Stomach smooth muscle (tissue), 2 donors: Measurements from ENCODE around the gene CDC42BPA.
"Not testable (repeated sequence)": the region's sequence is repeated elsewhere in the genome, so short reads cannot be mapped to it uniquely, and the experiment has no call there.

Experiments
- H3K27ac ChIP-seq: one replicate; pipeline ENCODE4 v1.7.0; 2013; ENCODE audit warnings: mild to moderate bottlenecking, low read length, inconsistent platforms
- H3K27me3 ChIP-seq, 2 donors: one replicate each; pipeline ENCODE4 v1.7.0; 2013; ENCODE audit warnings: low read length in 2 of 2; ENCODE audit not compliant: insufficient read depth in 2 of 2, control insufficient read depth in 1 of 2
- H3K36me3 ChIP-seq, 2 donors: one replicate each; pipeline ENCODE4 v1.7.0; 2013; ENCODE audit warnings: low read length in 2 of 2; ENCODE audit not compliant: control insufficient read depth in 2 of 2, insufficient read depth in 2 of 2
- H3K4me1 ChIP-seq: one replicate; pipeline ENCODE4 v1.7.0; 2013; ENCODE audit warnings: low read length; ENCODE audit not compliant: control insufficient read depth, insufficient read depth
- H3K4me3 ChIP-seq, 2 donors: one replicate each; pipeline ENCODE4 v1.7.0; 2013; ENCODE audit warnings: low read length in 2 of 2
- H3K9ac ChIP-seq, 2 donors: one replicate each; pipeline ENCODE4 v1.7.0; 2013; ENCODE audit warnings: low read length in 2 of 2, mild to moderate bottlenecking in 1 of 2
- H3K9me3 ChIP-seq, 2 donors: one replicate each; pipeline ENCODE4 v1.7.0; 2013; ENCODE audit warnings: low read length in 2 of 2; ENCODE audit not compliant: control insufficient read depth in 2 of 2
- donor health status: healthy.
- donor health status: Pancreatic carcinoma.

The CDC42BPA gene

DNA sequence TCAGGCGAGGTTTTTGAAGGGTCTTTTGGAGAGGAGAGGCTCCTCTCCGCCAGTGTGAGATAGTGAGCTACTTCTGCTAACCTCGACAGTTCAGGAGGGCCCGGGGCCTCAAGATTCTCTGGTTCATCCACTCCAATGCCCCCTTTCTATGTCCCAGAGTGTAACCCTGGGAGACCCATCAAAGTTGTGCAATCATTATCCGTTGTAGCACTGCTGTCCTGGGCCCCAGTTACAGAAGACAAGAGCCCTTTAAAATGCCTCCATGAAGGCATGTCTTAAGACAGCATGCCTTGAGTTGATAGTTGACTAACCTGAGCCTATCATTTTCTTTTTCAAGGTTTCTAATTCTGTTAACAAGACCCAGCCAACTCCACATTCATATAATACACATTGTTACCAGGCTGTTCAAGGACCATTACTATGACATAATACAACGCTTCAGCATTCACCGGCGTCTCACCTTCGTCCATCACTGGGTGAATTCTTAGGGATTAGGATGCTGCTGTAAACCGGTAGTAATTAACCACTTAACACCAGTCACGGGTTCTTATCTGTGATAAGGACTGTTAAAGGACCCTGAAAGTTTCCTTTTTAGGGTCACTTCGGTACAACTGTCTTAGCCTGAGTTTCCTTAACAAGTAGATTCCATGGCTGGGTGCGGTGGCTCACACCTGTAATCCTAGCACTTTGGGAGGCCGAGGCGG is 37.4 kb upstream of the CDC42BPA start:
- Histone ChIP-seq H3K27me3 (no peaks in the 10 kb centered on the region), H3K9me3 (no peaks in the 10 kb centered on the region), H3K4me3 (no peak overlapping the region), H3K27ac (no peak overlapping the region), H3K9ac (no peak overlapping the region), H3K36me3 (no peaks in the 10 kb centered on the region), H3K4me1 (peaks cover 5% of the 10 kb centered on the region)

GRCh38 chr1:227353186-227353585 is 34.9 kb upstream of the CDC42BPA start:
- no peak overlapping the region for H3K27ac ChIP-seq
- no peak overlapping the region for H3K9ac ChIP-seq
- no peaks in the 10 kb centered on the region for H3K36me3 ChIP-seq
- no peaks in the 10 kb centered on the region for H3K27me3 ChIP-seq
- peaks cover 5% of the 10 kb centered on the region for H3K4me1 ChIP-seq
- H3K4me3 ChIP-seq = no peak overlapping the region
- no peaks in the 10 kb centered on the region for H3K9me3 ChIP-seq

GRCh38 chr1:227352164-227352563 is 33.9 kb upstream of the CDC42BPA start:
- not testable (repeated sequence) for H3K27ac ChIP-seq, H3K36me3 ChIP-seq, H3K27me3 ChIP-seq, H3K4me3 ChIP-seq, H3K4me1 ChIP-seq, H3K9ac ChIP-seq, H3K9me3 ChIP-seq

DNA sequence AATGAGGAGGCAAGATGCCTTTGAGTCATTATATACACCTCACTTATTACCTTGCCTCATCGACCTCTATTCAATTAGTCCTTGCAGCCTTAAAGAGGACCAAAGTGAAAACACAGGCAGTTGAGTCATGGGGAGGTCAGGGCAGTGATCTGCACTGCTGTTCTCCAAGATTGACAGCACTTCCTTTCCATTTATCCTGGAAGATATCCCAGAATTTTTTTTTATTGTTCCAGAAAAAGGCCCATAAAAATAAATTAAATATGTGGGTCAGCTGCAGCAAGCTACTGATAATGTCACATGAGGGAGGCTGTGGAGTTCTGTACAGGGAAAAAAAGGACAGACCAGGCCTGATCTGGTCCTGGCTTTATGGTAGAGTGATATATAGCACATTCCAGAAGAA is 33.2 kb upstream of the CDC42BPA start:
- no peaks in the 10 kb centered on the region for H3K4me1 ChIP-seq
- no peaks in the 10 kb centered on the region for H3K9me3 ChIP-seq
- H3K4me3 ChIP-seq = no peak overlapping the region
- no peaks in the 10 kb centered on the region for H3K36me3 ChIP-seq
- no peak overlapping the region for H3K9ac ChIP-seq
- no peak overlapping the region for H3K27ac ChIP-seq
- no peaks in the 10 kb centered on the region for H3K27me3 ChIP-seq

- H3K36me3 ChIP-seq = no peaks in the 10 kb centered on the region
Observed at GRCh38 chr1:227349967-227350366, 31.7 kb upstream of the CDC42BPA start.

GRCh38 chr1:227343727-227344551 is 25.6 kb upstream of the CDC42BPA start:
- H3K27me3 ChIP-seq = no peaks in the 10 kb centered on the region
- no peak overlapping the region for H3K27ac ChIP-seq
- H3K9me3 ChIP-seq = no peaks in the 10 kb centered on the region
- H3K4me1 ChIP-seq = no peaks in the 10 kb centered on the region
- no peak overlapping the region for H3K4me3 ChIP-seq
- H3K36me3 ChIP-seq = no peaks in the 10 kb centered on the region
- H3K9ac ChIP-seq = no peak overlapping the region

More at GRCh38 chr1:227349967-227350366, 31.7 kb upstream of the CDC42BPA start:
- H3K27me3 ChIP-seq = no peaks in the 10 kb centered on the region
- H3K4me1 ChIP-seq = no peaks in the 10 kb centered on the region
- H3K9ac ChIP-seq = no peak overlapping the region
- H3K9me3 ChIP-seq = no peaks in the 10 kb centered on the region
- H3K4me3 ChIP-seq = no peak overlapping the region
- H3K27ac ChIP-seq = no peak overlapping the region

DNA sequence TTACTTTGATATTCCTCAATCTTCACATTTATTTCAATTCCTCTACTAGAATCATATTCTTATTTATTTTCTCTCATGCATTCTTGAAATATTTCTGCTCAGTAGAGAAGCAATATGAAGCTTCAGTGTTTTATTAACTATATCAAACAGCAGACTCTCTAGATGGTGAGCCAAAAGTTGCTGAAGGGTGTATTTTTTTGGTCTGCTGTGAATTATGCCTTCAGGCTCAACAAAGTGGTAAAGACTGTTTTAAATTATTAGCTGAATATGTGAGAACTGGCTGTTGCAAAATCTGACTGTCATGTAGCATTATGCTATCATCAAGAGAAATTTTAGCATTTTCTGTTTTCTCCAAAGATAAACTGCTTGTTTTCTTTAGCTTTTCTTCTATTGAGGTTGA is 24.9 kb upstream of the CDC42BPA start:
- Histone ChIP-seq H3K4me3 (no peak overlapping the region), H3K9me3 (no peaks in the 10 kb centered on the region), H3K27ac (no peak overlapping the region), H3K27me3 (no peaks in the 10 kb centered on the region), H3K4me1 (no peaks in the 10 kb centered on the region), H3K9ac (no peak overlapping the region), H3K36me3 (no peaks in the 10 kb centered on the region)

- Histone ChIP-seq H3K4me1 (no peaks in the 10 kb centered on the region), H3K27me3 (no peaks in the 10 kb centered on the region), H3K9me3 (no peaks in the 10 kb centered on the region), H3K4me3 (no peak overlapping the region), H3K36me3 (no peaks in the 10 kb centered on the region), H3K9ac (no peak overlapping the region), H3K27ac (no peak overlapping the region)
Observed at GRCh38 chr1:227342075-227342829, 24.0 kb upstream of the CDC42BPA start.

GRCh38 chr1:227336136-227336535 is 17.8 kb upstream of the CDC42BPA start:
- not testable (repeated sequence) for H3K9ac ChIP-seq, H3K27me3 ChIP-seq, H3K4me1 ChIP-seq, H3K36me3 ChIP-seq, H3K27ac ChIP-seq, H3K9me3 ChIP-seq, H3K4me3 ChIP-seq

GRCh38 chr1:227335242-227336020 is 17.1 kb upstream of the CDC42BPA start:
- no peak overlapping the region for H3K27ac ChIP-seq

More at GRCh38 chr1:227335242-227336020, 17.1 kb upstream of the CDC42BPA start:
- Histone ChIP-seq H3K9ac (no peak overlapping the region), H3K36me3 (no peaks in the 10 kb centered on the region), H3K4me3 (no peak overlapping the region), H3K9me3 (no peaks in the 10 kb centered on the region), H3K4me1 (no peaks in the 10 kb centered on the region), H3K27me3 (no peaks in the 10 kb centered on the region)
